GM12875 (cell line): ENCODE data around the gene GUCY2C.

Experiments used
- H3K4me3 ChIP-seq: one replicate; pipeline ENCODE4 v1.5.1; 2011; ENCODE audit warnings: low read depth, low read length, control low read depth
- TF ChIP-seq, protein P1 (sequence below): IDR thresholded peaks from 2 replicates; pipeline ENCODE4 v1.5.1; 2011; ENCODE audit warnings: low read depth, mild to moderate bottlenecking, control low read depth, inconsistent platforms, low read length, moderate library complexity, borderline replicate concordance; ENCODE audit not compliant: insufficient read depth

The GUCY2C gene

DNA sequence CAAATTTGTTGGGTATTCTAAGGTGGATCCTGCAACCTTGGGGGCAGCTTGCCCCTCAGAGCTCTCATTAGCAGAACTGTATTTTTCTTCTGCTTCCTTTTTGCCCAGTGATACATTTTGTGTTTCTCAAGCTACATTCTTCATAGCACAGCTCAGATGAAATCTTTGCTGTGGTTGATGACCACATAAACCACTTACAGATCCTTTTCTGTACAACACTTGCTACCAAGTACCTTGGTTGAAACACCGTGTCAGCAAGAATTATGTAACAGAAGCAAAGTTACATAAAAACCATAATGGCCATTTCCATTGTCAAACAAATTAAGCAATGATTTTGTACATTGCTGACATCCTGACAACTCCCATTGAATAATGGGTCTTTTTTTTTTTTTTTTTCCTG, 119.1 kb downstream of the GUCY2C start:
- no peak overlapping the region for H3K4me3 ChIP-seq
- TF ChIP-seq, protein P1, sequence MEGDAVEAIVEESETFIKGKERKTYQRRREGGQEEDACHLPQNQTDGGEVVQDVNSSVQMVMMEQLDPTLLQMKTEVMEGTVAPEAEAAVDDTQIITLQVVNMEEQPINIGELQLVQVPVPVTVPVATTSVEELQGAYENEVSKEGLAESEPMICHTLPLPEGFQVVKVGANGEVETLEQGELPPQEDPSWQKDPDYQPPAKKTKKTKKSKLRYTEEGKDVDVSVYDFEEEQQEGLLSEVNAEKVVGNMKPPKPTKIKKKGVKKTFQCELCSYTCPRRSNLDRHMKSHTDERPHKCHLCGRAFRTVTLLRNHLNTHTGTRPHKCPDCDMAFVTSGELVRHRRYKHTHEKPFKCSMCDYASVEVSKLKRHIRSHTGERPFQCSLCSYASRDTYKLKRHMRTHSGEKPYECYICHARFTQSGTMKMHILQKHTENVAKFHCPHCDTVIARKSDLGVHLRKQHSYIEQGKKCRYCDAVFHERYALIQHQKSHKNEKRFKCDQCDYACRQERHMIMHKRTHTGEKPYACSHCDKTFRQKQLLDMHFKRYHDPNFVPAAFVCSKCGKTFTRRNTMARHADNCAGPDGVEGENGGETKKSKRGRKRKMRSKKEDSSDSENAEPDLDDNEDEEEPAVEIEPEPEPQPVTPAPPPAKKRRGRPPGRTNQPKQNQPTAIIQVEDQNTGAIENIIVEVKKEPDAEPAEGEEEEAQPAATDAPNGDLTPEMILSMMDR = no peak

DNA sequence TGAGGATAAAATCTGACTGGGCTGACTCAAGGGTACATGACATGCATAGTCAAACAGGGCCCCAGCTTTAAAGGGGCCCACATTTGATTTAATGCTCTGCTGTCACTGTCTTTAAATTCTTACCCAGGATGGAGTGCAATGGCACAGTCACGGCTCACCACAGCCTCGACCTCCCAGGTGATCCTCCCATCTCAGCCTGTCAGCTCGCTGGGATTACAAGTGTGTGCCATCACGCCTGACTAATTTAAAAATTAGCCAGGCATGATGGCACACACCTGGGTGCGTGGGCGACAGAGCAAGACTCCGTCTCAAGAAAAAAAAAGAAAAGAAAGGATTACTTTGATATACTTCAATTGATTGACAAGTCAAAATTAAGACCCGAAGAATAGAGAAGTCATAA, 119.5 kb downstream of the GUCY2C start:
- no peak overlapping the region for H3K4me3 ChIP-seq
- TF ChIP-seq, protein P1 = no peak

DNA sequence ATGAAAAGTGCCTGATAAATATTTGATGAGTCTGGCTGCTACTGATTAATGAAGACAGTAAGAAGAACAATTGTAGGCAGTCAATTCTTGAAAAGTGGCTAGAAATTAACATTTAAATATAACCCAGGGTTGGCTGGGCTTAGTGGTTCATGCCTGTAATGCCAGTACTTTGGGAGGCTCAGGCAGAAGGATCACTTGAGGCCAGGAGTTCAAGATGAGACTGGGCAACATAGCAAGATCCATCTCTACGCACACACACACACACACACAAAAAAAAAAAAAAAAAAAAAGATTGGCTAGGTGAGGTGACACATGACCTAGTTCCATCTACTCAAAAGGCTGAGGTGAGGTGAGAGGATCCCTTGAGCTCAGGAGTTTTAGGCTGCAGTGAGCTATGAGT, 120.8 kb downstream of the GUCY2C start:
- no peak overlapping the region for H3K4me3 ChIP-seq
- TF ChIP-seq, protein P1 = no peak

GRCh38 chr12:14573118-14573517, 123.3 kb downstream of the GUCY2C start:
- TF ChIP-seq, protein P1 = no peak
- H3K4me3 ChIP-seq = no peak overlapping the region

GRCh38 chr12:14572401-14572800, 124.0 kb downstream of the GUCY2C start:
- TF ChIP-seq, protein P1 = no peak
- H3K4me3 ChIP-seq = no peak overlapping the region

DNA sequence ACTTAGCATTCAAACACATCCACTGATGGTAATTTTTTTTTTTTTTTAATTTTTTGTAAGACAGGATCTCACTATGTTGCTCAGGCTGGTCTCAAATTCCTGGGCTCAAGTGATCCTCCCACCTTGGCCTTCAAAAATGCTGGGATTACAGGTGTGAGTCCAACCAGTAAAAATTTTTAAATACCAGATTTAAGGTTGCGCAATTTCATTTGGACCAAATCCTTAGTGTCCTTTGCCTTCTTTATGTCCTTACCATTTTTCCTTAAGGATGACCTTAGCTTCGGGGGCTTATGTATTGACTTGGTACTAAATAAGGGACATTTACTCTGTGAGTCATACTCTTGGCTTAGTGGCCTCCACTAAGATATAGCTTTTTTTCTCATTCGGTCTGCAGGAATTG, 124.6 kb downstream of the GUCY2C start:
- TF ChIP-seq, protein P1 = no peak
- no peak overlapping the region for H3K4me3 ChIP-seq

DNA sequence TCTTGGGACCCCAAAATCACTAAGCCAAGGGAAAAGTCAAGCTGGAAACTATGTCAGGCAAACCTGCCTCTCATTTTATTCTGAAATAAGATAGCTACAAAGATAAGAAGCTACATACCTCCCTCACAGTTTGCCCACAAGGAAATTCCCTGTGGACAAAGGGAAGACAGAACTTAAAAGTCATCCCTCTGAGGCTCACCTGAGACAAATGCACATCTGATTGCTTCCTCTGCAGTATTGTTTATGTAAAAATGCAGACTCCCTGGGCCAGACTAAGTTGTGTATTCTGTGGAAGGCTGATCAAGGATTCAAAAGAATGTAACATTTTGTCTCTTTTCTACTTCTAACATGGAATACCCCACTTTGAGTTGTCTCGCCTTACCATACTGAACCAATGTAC, 126.2 kb downstream of the GUCY2C start:
- H3K4me3 ChIP-seq = no peak overlapping the region
- TF ChIP-seq, protein P1 = no peak
